Suprapubic skin (tissue), 4 donors: ENCODE data around the gene ZBTB8A.

Experiments used
- CTCF ChIP-seq, 2 donors: fragments of 200-600 bp in 1 of 2; fragments of 450-650 bp in 1 of 2; sonication (generic) in 1 of 2; IDR thresholded peaks; one replicate each; pipeline ENCODE4 v1.5.1; 2016 to 2019; ENCODE audit warnings: antibody characterized with exemption in 2 of 2, mild to moderate bottlenecking in 1 of 2, moderate library complexity in 1 of 2
- POLR2A ChIP-seq, 2 donors: fragments of 450-650 bp; IDR thresholded peaks; one replicate each; pipeline ENCODE4 v1.6.1; 2017; ENCODE audit warnings: antibody characterized with exemption in 2 of 2, mild to moderate bottlenecking in 2 of 2, moderate library complexity in 2 of 2
- POLR2AphosphoS5 ChIP-seq, 3 donors: sonication (generic); formaldehyde crosslinking; IDR thresholded peaks; one replicate each; pipeline ENCODE4 v1.6.1; 2017; ENCODE audit warnings: antibody characterized with exemption in 3 of 3

GRCh38 chr1:32518976-32519375 is 20.3 kb upstream of the ZBTB8A start:
- no peak for TF ChIP-seq POLR2AphosphoS5 (IDR thresholded peaks at IDR 0.05)
- TF ChIP-seq POLR2A (IDR thresholded peaks at IDR 0.05) = no peak
- no peak for TF ChIP-seq CTCF (IDR thresholded peaks at IDR 0.05)
